Measurements from ENCODE around the gene PIGT.

PIGT gene

DNA sequence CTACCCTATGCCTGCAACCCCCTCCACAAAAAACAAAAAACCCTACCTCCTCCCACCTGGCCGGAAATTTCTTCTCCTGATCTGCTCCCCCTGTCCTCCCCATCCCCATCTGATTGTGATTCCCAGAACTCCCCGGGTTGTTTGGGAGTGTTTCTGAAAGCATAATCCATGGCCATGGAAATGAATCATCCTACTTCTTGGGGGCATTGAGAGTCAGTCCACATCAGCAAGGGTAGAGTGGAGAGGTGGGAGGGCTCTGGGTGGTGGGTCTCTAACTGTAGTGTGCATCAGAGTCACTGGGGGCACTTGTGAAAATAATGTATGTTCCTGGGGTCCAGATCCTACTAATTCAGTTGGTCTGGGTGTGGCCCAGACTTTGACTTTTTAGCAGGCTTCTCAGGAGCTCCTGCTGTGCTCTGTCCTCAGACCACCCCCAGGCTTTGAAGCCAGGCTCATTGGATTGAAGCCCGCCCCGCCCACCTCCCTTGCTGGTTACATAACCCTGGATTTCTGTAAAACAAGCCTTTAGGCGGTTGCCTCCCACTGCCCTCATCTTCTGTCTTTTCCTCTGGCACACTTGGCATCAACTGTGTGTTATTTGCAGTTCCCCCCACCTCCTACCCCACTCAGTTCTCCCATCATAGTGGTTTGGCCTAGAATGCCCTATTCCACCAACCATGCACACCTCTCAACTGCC is 10.5 kb downstream of the PIGT start:
- in situ Hi-C loops (cut with MboI; ENCODE audit: low sequenced_read_pairs): no loop called here

DNA sequence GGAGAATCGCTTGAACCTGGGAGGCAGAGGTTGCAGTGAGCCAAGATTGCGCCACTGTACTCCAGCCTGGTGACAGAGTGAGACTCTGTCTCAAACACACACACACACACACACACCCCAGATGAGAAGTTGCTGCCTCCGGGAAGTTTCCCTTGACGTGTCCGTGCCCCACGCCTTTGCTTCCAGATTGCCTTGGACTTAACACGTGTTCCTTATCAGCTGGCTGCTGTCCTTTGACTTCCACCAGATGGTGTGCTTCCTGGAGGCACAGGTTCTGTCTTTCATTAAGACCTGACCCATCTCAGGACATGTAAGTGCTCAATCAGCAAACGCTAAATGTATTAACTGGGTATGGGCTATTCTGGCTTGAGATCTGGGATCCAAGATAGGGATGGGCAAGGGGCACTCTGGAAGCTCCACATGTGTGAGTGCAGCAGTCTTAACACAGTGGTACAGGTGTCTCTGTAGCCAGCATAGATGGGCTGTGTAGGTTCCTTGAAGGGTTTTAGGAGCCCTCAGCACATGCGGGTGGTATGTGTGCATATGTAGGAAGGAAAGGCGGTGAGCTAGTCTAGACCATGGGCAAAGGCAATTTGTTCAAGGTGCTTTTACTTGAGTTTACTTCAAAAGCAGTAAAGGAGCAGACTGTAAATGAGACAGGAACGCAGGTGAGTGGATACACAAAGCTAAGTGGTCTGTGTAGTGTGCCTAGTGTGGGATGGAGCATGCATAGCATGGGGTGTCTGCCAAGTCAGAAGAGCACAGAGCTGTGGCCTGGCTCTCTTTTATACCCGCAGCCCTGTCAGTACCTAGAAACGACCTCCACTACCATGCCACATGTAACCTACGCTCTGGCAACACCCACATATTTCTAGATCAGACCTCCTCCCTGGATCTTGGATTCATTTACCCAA is 11.6 kb downstream of the PIGT start:
- in situ Hi-C loops (cut with MboI; ENCODE audit: low sequenced_read_pairs): no loop called here

DNA sequence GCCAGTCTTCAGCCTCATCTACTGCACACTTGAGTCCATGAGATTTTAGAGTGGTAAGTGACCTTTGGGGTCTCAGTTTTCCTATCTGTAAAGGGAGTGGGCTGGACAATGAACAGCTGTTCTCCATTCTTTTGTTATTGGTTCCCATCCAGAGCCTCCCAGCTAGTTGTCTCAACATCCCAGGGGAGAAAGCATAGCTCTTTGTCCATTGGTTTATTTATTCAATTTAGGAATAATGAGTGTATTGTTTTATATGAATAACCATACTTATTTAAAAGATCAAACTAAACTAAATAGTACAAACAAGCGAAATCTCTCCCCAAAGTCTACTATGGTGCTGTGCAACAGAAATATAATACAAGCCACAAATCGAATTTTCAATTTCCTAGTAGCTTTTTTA is 13.7 kb downstream of the PIGT start:
- in situ Hi-C loops (cut with MboI; ENCODE audit: low sequenced_read_pairs): loop anchor here (10.0 kb wide), 1 partner anchor 105 kb away; no protein-coding TSS in a partner anchor

DNA sequence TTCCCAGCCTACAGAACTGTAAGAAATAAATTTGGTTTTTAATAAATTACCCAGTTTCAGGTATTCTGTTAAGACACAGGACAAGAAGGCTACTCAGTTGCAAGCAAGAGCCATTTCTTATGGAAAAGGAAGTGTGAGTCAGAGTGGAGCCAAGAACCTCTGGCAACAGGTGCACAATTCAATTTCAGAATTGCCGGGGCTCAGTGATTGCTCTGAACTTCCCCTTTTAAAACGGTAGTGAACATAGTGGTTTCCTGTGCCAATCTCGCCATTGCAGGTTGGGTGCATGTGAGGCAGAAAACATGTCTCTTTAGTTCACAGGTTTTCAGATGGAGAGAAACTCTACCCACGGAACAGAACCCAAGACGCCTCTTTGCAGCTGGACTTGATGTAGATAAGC is 16.4 kb downstream of the PIGT start:
- in situ Hi-C loops (cut with MboI; ENCODE audit: low sequenced_read_pairs): loop anchor here (10.0 kb wide), 1 partner anchor 107 kb away; no protein-coding TSS in a partner anchor

DNA sequence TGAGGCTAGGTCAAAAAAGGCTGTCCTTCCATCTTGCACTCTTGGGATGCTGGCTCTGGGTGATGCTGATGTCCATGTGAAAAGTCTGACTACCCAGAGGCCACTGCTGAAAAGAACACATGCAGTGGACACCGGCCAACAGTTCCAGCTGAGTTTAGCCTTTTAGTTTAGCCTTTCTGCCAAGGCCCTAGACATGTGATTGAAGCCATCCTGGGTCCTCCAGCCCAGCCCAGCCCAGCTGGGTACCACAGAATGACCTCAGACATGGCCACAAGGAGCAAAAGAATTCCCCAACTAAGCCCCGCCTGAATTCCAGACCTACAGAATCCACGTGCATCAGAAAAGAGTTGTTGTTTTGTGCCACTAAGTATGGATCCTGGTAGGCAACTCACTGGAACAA is 17.4 kb downstream of the PIGT start:
- in situ Hi-C loops (cut with MboI; ENCODE audit: low sequenced_read_pairs): loop anchor here (10.0 kb wide), 1 partner anchor 109 kb away; no protein-coding TSS in a partner anchor

DNA sequence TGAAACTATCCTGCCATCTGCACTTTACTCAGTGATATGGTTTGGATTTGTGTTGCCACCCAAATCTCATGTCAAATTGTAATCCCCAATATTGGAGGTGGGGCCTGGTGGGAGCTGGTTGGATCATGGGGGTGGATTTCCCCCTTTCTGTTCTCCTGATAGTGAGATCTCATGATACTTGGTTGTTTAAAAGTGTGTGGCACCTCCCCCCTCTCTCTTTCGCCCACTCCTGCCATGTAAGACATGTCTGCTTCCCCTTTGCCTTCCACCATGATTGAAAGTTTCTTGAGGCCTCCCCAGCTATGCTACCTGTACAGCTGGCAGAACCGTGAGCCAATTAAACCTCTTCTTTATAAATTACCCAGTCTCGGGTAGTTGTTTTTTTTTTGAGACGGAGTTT is 18.0 kb downstream of the PIGT start:
- in situ Hi-C loops (cut with MboI; ENCODE audit: low sequenced_read_pairs): loop anchor here (10.0 kb wide), 1 partner anchor 109 kb away; no protein-coding TSS in a partner anchor

DNA sequence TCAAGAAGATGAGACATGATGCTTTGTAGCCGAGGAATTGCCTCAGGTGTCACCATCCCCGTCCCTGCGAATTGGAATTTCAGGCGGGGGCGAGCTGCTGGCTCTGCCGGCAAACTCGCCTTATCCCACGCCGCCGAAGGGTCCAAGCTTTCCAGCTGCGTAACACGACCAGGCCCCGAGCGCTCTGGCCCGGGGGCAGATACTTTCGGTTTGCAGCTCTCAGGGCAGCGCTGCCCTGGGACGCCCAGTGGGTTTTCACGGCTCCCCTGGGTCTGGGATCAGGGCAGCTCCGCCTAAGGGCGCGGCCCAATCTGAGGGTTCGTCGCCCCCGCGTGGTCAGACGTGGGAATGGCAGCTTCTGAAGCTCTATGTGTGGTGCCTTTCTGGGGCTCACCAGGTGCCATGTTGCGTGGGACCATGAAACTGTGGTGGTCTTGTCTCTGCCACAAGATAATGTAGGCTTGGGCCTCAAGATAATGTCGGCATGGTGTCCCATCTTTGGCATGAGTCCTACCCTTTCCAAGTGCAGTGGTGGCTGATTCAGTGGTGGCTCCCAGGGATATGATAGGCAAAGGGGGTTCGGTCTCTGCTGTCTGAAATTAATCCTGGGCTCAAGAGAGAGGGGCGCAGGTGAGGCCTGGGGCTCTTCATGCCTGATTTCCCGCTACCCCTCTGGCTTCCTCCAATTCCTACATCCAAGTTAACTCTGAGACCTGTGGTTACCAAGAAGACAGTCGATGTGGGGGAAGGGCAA is 21.0 kb downstream of the PIGT start:
- in situ Hi-C loops (cut with MboI; ENCODE audit: low sequenced_read_pairs): loop anchor here (10.0 kb wide), 1 partner anchor 112 kb away; no protein-coding TSS in a partner anchor

DNA sequence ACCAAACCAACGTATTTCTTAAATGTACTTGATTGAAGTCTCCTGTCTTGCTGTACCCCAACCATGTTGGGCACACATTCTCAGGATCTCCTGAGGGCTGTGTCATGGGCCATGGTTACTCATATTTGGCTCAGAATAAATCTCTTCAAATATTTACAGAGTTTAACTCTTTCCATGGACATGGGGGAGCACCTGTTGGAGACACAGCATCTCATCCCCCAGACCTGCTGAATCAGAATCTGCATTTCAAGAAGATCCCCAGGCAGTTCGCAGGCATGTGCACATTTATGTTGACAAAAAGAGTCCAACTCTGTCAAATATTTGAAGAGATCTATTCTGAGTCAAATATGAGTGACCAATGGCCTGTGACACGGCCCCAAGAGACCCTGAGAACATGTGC is 24.5 kb downstream of the PIGT start:
- in situ Hi-C loops (cut with MboI; ENCODE audit: low sequenced_read_pairs): loop anchor here (10.0 kb wide), 1 partner anchor 334 kb away; no protein-coding TSS in a partner anchor

DNA sequence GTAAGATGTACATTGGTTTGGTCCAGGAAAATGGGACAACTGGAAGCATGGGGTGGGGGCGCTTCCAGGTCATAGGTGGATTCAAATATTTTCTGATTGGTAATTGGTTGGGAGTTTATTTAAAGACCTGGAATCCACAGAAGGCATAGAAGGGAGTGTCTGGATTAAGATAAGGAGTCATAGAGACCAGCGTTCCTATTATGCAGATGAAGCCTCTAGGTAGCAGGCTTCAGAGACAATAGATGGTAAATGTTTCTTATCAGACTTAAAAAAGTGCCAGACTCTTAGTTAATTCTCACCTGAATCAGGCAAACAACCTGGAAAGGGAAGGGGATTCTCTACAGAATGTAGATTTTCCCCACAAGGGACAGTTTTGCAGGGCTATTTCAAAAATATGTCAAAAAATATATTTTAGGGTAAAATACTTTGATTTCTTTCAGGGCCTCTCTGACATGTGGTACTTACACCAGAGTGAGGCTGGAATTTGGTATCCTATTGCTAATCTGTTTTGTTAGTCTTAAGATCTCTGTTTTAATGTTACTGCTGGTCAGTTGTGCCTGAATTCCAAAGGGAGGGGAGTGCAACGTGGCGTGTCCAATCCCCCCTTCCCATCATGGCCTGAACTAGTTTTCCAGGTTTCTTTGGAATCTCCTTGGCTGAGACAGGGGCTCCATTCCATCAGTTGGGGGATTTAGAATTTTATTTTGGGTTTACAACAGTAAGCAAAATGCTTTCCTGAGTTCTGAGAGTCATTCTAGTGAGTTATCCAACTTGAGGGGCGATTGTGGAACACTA is 25.1 kb downstream of the PIGT start:
- in situ Hi-C loops (cut with MboI; ENCODE audit: low sequenced_read_pairs): loop anchor here (10.0 kb wide), 1 partner anchor 334 kb away; no protein-coding TSS in a partner anchor

DNA sequence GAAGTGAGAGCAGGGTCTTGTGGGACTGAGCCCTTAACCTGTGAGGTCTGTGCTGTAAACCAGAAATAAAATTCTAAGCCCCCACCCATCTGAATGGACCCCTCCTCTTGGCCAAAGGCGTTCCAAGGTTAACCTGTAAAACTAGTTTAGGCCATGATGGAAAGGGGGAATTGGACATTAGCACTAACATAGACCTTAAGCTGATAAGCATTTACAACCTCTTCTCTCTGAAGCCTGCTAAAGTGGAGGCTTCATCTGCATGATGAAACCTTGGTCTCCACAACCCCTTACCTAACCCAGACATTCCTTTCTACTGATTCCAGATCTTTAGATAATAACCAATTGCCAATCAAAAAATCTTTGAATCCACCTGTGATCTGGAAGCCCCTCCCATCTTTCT is 25.8 kb downstream of the PIGT start:
- in situ Hi-C loops (cut with MboI; ENCODE audit: low sequenced_read_pairs): loop anchor here (10.0 kb wide), 1 partner anchor 333 kb away; no protein-coding TSS in a partner anchor

DNA sequence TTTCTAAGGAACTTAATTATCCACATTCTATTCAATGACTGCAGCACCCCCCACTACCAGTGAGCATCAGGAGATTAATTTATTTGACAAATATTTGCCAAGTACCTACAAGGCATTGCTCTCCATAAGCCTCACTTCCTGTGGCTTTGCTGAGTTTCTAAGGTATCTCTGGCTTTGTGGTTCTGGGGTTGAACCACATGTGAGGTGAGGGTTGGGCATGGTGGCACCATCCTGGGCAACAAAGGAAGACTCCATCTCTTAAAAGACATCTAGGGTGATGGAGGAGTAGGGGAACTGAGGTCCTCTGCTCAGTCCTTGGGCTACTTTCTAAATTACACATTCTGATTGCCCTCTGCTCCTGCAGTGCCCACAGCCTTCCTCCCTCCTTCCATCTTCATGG is 28.1 kb downstream of the PIGT start:
- in situ Hi-C loops (cut with MboI; ENCODE audit: low sequenced_read_pairs): loop anchor here (10.0 kb wide), 1 partner anchor 331 kb away; no protein-coding TSS in a partner anchor

DNA sequence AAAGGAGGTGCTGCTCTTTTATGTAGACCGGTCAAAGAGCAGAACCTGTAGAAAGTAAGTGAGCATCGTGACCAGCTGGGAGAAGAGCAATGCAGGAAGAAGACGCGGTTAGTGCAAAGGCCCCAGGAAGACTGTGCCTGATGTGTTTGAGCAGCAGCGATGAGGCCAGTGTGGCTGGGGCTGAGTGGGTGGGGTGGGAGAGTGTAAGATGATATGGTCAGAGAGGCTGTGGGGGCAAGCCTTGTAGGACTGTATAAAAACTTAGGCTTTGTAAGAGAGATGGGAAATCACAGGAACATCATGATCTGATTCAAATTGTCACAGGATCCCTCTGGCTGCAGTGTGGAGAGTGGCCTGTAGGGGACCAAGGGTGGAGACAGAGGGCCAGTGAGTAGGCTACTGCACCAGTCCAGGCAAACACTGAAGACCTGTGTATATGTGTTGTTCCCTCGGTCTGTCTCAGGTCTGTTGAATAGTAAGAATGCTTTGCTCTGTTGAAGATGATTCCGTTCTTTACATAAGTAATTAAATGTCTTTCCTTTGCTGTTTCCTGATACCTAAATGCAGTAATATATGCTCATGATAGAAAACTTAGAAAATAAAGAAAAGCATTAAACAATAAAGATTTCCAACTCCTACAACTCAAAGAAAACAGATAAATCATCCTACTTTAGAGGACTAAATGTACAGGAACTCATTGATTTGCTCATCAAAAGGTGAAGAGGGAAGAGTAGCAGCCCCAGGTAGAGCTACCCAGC is 30.0 kb downstream of the PIGT start:
- in situ Hi-C loops (cut with MboI; ENCODE audit: low sequenced_read_pairs): loop anchor here (10.0 kb wide), 1 partner anchor 329 kb away; no protein-coding TSS in a partner anchor

DNA sequence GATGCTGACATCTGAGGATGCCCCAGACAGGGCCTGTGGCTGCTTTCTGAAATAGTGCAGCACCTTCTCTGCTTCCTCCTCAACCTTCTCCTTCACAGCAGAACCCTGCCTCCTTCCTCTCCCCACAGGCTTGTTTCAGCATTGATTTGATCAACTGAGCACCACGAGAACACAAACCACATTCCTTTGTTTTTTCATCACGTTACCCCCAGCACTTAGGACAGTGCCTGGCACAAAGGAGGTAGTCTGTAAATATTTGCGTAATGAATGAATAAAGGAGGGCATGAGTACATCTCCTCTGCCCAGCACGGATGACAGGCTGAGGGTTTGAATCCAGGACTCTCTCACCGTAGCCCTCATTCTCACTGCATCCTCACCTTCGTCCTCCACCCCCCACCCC is 32.3 kb downstream of the PIGT start:
- in situ Hi-C loops (cut with MboI; ENCODE audit: low sequenced_read_pairs): loop anchor here (10.0 kb wide), 1 partner anchor 327 kb away; no protein-coding TSS in a partner anchor

DNA sequence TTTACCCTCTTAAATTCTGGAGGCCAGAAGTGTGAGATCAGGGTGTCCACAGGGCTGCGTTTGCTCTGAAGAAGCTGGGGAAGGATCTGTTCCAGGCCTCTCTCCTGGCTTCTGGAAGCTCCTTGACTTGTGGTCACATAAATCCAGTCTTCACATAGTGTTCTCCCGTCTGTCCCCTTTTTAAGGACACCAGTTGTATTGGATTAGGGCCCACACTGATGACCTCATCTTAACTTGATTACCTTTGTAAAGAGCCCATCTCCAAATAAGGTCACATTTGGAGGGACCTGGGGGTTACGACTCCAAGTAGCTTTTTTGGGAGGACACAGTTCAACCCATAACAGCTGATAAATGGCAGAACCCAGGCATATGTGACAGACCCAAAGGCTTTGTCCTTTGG is 33.6 kb downstream of the PIGT start:
- in situ Hi-C loops (cut with MboI; ENCODE audit: low sequenced_read_pairs): loop anchor here (10.0 kb wide), 1 partner anchor 325 kb away; no protein-coding TSS in a partner anchor

DNA sequence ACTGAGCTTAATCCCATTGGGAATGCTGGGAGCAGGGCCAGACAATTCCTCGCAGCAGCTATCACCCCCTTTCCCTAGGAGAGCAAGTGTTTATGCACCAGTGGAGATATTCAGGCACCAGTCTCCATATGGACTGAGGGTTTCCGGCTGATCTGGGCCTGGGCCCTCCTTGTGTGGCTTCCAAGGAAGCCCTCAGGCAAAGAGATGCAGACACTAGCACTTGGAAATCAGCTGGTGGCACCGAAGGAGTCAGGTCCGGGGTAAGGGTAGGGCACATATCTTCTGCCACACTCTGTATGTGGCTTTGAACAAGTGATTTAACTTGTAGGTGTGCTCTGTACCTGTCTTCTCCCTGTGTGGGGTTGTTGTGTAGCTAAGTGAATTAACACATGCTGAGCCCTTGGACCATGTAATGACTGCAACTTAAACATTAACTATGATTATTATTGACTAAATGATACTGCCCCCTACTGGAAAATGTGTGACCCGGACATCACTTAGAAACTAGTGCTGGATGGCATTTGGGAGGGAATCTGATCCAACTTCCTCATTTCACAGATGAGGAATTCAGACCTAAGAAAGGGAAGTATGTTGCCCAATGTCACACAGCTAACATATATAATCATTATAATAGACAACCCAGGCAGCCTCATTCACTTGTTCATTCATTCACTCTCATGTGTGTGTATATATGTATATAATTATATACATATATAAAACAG is 34.3 kb downstream of the PIGT start:
- in situ Hi-C loops (cut with MboI; ENCODE audit: low sequenced_read_pairs): no loop called here

DNA sequence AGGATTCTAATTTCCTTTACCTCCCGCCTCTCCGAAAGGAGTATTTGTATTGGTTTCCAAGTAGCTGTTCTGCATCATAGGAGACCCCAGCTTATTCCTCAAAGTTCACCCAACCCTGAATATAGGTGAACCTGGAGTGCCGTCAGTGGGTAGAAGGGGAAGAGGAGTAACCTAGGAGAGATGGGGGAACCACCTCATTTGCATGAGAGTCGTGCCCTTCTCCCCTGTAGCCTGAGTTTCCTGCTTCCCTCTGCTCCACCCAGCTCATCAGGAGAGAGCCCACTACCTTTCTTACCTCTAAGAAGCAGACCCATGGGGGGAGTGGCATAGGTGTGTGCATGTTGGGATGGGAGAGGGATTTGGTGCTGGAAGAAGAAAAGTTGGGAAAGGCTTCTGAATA is 36.3 kb downstream of the PIGT start:
- in situ Hi-C loops (cut with MboI; ENCODE audit: low sequenced_read_pairs): no loop called here

DNA sequence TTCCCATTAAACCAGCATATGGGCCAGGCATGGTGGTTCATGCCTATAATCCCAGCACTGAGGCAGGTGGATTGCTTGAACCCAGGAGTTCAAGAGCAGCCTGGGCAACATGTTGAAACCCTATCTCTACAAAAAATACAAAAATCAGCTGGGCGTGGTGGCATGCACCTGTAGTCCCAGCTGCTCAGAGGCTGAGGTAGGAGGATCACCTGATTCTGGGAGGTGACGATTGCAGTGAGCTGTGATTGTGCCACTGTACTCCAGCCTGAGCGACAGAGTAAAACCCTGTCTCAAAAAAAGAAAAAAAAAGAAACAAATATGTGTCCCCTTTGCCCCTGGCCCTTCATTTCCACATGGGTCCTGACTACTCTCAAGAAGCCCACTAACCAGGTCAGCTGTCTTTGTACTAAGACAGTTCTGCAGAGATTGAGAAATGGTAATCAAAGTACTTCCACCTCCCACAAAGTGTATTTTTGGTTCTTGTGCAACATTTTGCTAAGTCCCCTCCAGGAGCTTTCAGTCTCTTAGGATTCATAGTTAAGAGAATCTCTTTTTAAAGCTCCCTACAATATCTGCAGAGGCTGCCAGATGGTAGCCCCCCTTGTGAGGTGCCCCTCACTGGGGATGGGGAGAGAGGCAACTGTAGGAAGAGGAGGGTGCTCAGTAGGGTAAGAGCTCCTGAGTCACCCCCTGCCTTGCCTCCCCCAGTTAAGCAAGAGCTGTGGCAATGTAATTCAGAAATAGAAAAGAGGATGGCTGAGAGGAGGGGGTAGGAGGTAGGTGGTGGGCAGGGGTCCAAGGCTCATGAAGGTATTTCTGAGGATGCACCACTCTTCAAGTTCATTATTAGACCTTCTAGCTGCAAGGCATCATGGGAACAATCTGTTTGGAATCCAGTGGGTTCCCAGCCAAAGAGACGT is 37.1 kb downstream of the PIGT start:
- in situ Hi-C loops (cut with MboI; ENCODE audit: low sequenced_read_pairs): no loop called here

All from HL-60/S4 treated with phorbol 12-myristate 13-acetate at 8.2 ng/mL for 4 days and 3 days (cell line).